Stomach (tissue), 19 donors: ENCODE measurements around the gene GLYATL2. TPM values are rescaled to one million over a fixed set of nuclear protein-coding genes. Genes with fewer than 3 reads are reported as not detected.

Source experiments
- DNase-seq, 2 donors: peaks; one replicate each; pipeline versions ENCODE4 v3.0.0 to v3.0.0-alpha.2; 2013 to 2019
- H3K27ac ChIP-seq, 5 donors: fragments of 200-600 bp in 4 of 5; sonication (generic) in 4 of 5; one replicate each; pipeline ENCODE4 v1.5.1; 2013 to 2019; ENCODE audit warnings: mild to moderate bottlenecking in 1 of 5, moderate library complexity in 1 of 5
- H3K27me3 ChIP-seq, 3 donors: fragments of 200-600 bp; sonication (generic); one replicate each; pipeline ENCODE4 v1.5.1; 2017 to 2019; ENCODE audit warnings: mixed run types in 1 of 3
- H3K36me3 ChIP-seq, 4 donors: fragments of 200-600 bp; sonication (generic); 1 replicate in 3 of 4; 2 replicates in 1 of 4; pipeline ENCODE4 v1.5.1; 2016 to 2019
- H3K4me1 ChIP-seq, 4 donors: fragments of 200-600 bp; sonication (generic); one replicate each; pipeline ENCODE4 v1.5.1; 2016 to 2019
- H3K4me3 ChIP-seq, 4 donors: fragments of 200-600 bp; sonication (generic) in 3 of 4; one replicate each; pipeline ENCODE4 v1.5.1; 2016 to 2019; ENCODE audit warnings: mild to moderate bottlenecking in 1 of 4
- H3K9me3 ChIP-seq, 4 donors: fragments of 200-600 bp; sonication (generic); one replicate each; pipeline ENCODE4 v1.5.1; 2016 to 2019
- EP300 ChIP-seq: sonication (generic); formaldehyde crosslinking; IDR thresholded peaks from one replicate; pipeline ENCODE4 v1.6.1; 2017; ENCODE audit warnings: antibody characterized with exemption
- POLR2A ChIP-seq, 4 donors: fragments of 450-650 bp; IDR thresholded peaks; one replicate each; pipeline ENCODE4 v1.6.1; 2016; ENCODE audit warnings: antibody characterized with exemption in 4 of 4, control low read depth in 2 of 4, mild to moderate bottlenecking in 1 of 4, moderate library complexity in 1 of 4
- POLR2AphosphoS5 ChIP-seq, 3 donors: sonication (generic); formaldehyde crosslinking; IDR thresholded peaks; one replicate each; pipeline ENCODE4 v1.6.1; 2016; ENCODE audit warnings: antibody characterized with exemption in 3 of 3
- WGBS, 5 donors: extraction: QIAGEN DNeasy Blood & Tissue Kit in 3 of 5; methylation state at CpG; one replicate each; pipeline versions ENCODE4 v1.1.5 to v1.1.7; 2013 to 2018; 5-methylcytosine and 5-hydroxymethylcytosine counted together
- intact Hi-C: fragments of 100-400 bp; cut with DNase I; formaldehyde crosslinking; loops from one replicate; pipeline ENCODE4 v1.15.1; 2023; ENCODE audit warnings: low total_unique reads
- long read RNA-seq, 10 donors: transcript quantifications; one replicate each; lab custom pipeline, GENCODE V29; 2026
- polyA plus RNA-seq, 3 donors: library from polyadenylated mRNA; stranded (reverse); fragments of 200-250 nt; gene quantifications; one replicate each; pipeline ENCODE4 v1.2.3, GENCODE V29; 2013
- total RNA-seq, 5 donors: library from RNA; depleted of rRNA; stranded (reverse); fragments of >200 nt; gene quantifications; one replicate each; pipeline versions ENCODE4 v1.1.0 to v1.2.3, GENCODE V29; 2014 to 2016
- TF ChIP-seq, protein P1 (sequence below), 7 experiments: fragments of 450-650 bp in 4 of 7; fragments of 200-600 bp in 3 of 7; sonication (generic) in 3 of 7; IDR thresholded peaks; one replicate each; pipeline ENCODE4 v1.5.1; 2016 to 2019; ENCODE audit warnings: antibody characterized with exemption in 7 of 7, control low read depth in 2 of 7, mild to moderate bottlenecking in 1 of 7
- donor health status: healthy with polysubstance abuse.
- donor health status: Bipolar disorder and iron deficiency.
- donor health status: healthy.

GLYATL2 gene
- total RNA-seq (1 to 10 TPM in 1 of 5 donors, not detected in 4; 1.1 TPM), polyA plus RNA-seq (1 to 10 TPM in 1 of 3 donors, under 1 TPM in 2; 0.65 to 1.1 (median 0.92) TPM)
- long read RNA-seq, donor 1 = 0 reads
- long read RNA-seq, donor 2 = 0 reads
- long read RNA-seq, donor 3 = 0 reads
- long read RNA-seq, donor 4 = 0 reads
- long read RNA-seq, donor 5 = 0 reads
- long read RNA-seq, donor 6 = 0 reads
- long read RNA-seq, donor 7, partial matches to known transcripts = 0 of 1 reads
- long read RNA-seq, donor 7, other reads (novel, unspliced or antisense) = 0 of 1 reads
- long read RNA-seq, donor 8 = 0 reads
- long read RNA-seq, donor 9 = 0 reads
- long read RNA-seq, donor 10 = 0 reads

DNA sequence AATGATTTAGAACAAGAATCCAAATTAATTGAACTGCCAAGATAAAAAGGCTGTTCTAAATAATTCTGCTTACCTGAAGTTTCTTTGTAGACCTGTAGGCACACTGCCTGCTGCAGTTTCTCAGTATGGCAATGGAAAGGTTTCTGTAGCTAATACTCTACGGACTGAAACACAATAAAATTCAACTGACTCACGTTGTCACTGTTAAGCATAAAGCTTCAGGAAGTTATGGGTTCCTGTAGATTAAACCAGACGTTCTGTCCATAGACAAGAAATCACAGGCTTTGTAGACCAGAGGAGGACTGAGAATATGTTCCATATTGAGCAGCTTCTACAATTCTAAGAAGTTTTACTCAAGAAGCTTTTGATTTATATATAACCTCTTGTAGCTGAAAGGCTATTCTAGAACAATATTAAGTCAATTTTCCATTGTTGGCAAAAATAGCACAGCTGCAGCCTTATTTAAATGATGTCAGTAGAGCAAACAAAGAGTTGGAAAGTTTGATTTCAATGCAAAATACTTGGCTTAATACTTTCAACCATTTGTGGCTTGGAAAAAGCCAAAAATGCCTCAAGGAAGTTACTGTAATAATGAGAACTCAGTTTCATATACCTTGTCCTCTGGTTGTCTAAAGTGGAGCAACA, at the start of gene GLYATL2:
Gene GLYATL2, minus strand, starts transcription at position 344 of the 645 bp plus-strand sequence. CDS start 5,092 bp downstream, outside the sequence.
- no peak within 1 kb of the TSS for H3K4me3 ChIP-seq
- no peaks in the 10 kb centered on the region for H3K4me1 ChIP-seq
- no peaks in the 10 kb centered on the region for H3K27me3 ChIP-seq
- no peak for DNase-seq
- no peaks in the 10 kb centered on the region for H3K36me3 ChIP-seq
- intact Hi-C loops = no loop called here
- WGBS, 5 donors = 13 to 33% (median 24%) methylated on average over 3 of the region's 3 CpGs
- no peak within 1 kb of the TSS for H3K27ac ChIP-seq
- H3K9me3 ChIP-seq = no peaks in the 10 kb centered on the region
- TF ChIP-seq EP300 (no peak), POLR2A (IDR thresholded peaks at IDR 0.05) (no peak), POLR2AphosphoS5 (IDR thresholded peaks at IDR 0.05) (no peak)
- TF ChIP-seq, protein P1, sequence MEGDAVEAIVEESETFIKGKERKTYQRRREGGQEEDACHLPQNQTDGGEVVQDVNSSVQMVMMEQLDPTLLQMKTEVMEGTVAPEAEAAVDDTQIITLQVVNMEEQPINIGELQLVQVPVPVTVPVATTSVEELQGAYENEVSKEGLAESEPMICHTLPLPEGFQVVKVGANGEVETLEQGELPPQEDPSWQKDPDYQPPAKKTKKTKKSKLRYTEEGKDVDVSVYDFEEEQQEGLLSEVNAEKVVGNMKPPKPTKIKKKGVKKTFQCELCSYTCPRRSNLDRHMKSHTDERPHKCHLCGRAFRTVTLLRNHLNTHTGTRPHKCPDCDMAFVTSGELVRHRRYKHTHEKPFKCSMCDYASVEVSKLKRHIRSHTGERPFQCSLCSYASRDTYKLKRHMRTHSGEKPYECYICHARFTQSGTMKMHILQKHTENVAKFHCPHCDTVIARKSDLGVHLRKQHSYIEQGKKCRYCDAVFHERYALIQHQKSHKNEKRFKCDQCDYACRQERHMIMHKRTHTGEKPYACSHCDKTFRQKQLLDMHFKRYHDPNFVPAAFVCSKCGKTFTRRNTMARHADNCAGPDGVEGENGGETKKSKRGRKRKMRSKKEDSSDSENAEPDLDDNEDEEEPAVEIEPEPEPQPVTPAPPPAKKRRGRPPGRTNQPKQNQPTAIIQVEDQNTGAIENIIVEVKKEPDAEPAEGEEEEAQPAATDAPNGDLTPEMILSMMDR (IDR thresholded peaks at IDR 0.05) = no peak

DNA sequence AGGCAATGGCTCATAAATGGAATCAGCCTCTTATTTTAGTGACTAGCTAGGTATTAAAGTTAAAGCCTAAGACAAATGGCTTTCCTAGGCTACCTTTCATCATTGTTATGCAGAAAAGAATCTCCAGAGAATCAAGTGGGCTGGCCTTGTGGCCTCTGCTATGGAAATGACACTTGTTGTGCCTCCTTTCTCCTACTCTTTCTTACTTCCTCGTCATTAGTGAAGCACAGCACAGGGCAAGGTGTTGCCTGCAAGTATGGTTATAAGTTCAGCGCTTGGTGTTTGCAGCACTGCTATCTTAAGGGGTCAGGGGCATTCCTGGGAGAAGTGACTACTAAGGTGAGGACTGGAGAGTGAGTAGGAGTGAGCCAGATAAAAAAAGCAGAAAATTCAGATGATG, 49.4 kb upstream of the GLYATL2 start:
- intact Hi-C loops = no loop called here
- no peak for DNase-seq
- H3K4me1 ChIP-seq = no peaks in the 10 kb centered on the region
- no peak overlapping the region for H3K4me3 ChIP-seq
- WGBS, 5 donors = 56 to 80% (median 73%) methylated on average over 2 of the region's 2 CpGs
- no peaks in the 10 kb centered on the region for H3K9me3 ChIP-seq
- H3K27me3 ChIP-seq = no peaks in the 10 kb centered on the region
- H3K27ac ChIP-seq = no peak overlapping the region
- TF ChIP-seq POLR2A (IDR thresholded peaks at IDR 0.05) = no peak
- TF ChIP-seq, protein P1 (IDR thresholded peaks at IDR 0.05) = no peak
- TF ChIP-seq POLR2AphosphoS5 (IDR thresholded peaks at IDR 0.05) = no peak
- no peak for TF ChIP-seq EP300
- no peaks in the 10 kb centered on the region for H3K36me3 ChIP-seq

- no peaks in the 10 kb centered on the region for H3K36me3 ChIP-seq
- TF ChIP-seq, protein P1 (IDR thresholded peaks at IDR 0.05) = no peak
- TF ChIP-seq EP300 (no peak), POLR2A (IDR thresholded peaks at IDR 0.05) (no peak), POLR2AphosphoS5 (IDR thresholded peaks at IDR 0.05) (no peak)
- intact Hi-C loops = no loop called here
- H3K4me1 ChIP-seq = no peaks in the 10 kb centered on the region
- no peak for DNase-seq
- H3K4me3 ChIP-seq = no peak overlapping the region
- H3K27ac ChIP-seq = no peak overlapping the region
- no peaks in the 10 kb centered on the region for H3K27me3 ChIP-seq
- H3K9me3 ChIP-seq = no peaks in the 10 kb centered on the region
Measured at GRCh38 chr11:58888579-58888978, 44.1 kb upstream of the GLYATL2 start.

DNA sequence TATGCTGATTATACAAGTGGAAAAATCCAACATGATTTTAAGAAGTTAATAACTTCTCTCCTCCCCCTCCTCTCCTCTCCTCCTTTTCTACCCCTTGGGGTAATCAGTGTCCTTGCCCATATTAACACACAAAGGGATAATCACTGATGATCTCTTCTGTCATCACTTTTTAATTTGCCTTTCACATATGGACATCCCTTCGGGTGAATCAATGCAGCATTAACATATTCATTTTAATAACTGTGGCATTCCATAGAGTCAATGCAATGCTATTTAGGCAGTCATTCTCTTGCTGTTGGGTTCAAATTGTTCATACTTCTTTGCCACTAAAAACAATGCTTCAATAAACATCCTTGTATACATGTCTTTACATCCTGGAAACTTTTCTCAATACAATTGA, 42.9 kb upstream of the GLYATL2 start:
- intact Hi-C loops = no loop called here
- Histone ChIP-seq H3K9me3 (no peaks in the 10 kb centered on the region), H3K27ac (no peak overlapping the region), H3K4me3 (no peak overlapping the region), H3K27me3 (no peaks in the 10 kb centered on the region), H3K4me1 (no peaks in the 10 kb centered on the region), H3K36me3 (no peaks in the 10 kb centered on the region)
- TF ChIP-seq POLR2AphosphoS5 (IDR thresholded peaks at IDR 0.05) = no peak
- TF ChIP-seq, protein P1 (IDR thresholded peaks at IDR 0.05) = no peak
- TF ChIP-seq POLR2A (IDR thresholded peaks at IDR 0.05) = no peak
- TF ChIP-seq EP300 = no peak
- no peak for DNase-seq
- 84 to 96% (median 90%) methylated on average over 1 of the region's 1 CpG for WGBS, 5 donors
